HCT116 (cell line): ENCODE data around the gene NLN. TPM values are rescaled to one million over a fixed set of nuclear protein-coding genes. Genes with fewer than 3 reads are reported as not detected.

Experiments used
- ATAC-seq: fragments of 200-7000 bp; cut with Tn5 transposase; 2 replicates; pipeline ENCODE4 v1.9.1; 2020; ENCODE audit warnings: mild to moderate bottlenecking, moderate library complexity
- BruUV-seq: library from RNA; stranded (reverse); fragments of 400-500 nt; replicated peaks from 2 replicates; lab custom pipeline; 2021; lab: Mats Ljungman, UMichigan
- CTCF ChIA-PET: fragments of 300-600 bp; sonication (Branson Sonifier 250); formaldehyde crosslinking; loops from one replicate; lab custom pipeline; 2021; ENCODE audit warnings: antibody characterized with exemption; lab: Charles Lee
- POLR2A ChIA-PET: fragments of 300-600, 350-600 bp; sonication (Branson Sonifier 250); formaldehyde crosslinking; loops from one replicate; lab custom pipeline; 2021; ENCODE audit warnings: antibody characterized with exemption; lab: Charles Lee
- RAD21 ChIA-PET, 2 experiments: fragments of 300-600 bp; sonication (Branson Sonifier 250); formaldehyde crosslinking; loops; one replicate each; lab custom pipeline; 2023; ENCODE audit warnings: low total read pairs in 2 of 2; ENCODE audit not compliant: uncharacterized antibody in 2 of 2, unreplicated experiment in 2 of 2, low non-redundant PET in 1 of 2; lab: Charles Lee
- DNase-seq: peaks from one replicate; pipeline ENCODE4 v3.0.0-alpha.2; 2010; ENCODE audit warnings: low read depth, low spot score
- H2AFZ ChIP-seq: fragments of 200-600 bp; shearing (Covaris generic), sonication (generic); 2 replicates; pipeline ENCODE4 v1.6.1; 2017; ENCODE audit warnings: low read depth, mixed run types, mixed read lengths, antibody characterized with exemption, low read length; ENCODE audit not compliant: poor library complexity, severe bottlenecking
- H3K27ac ChIP-seq: 2 replicates; pipeline ENCODE4 v1.5.1; 2012; ENCODE audit warnings: low read depth, low read length
- H3K27me3 ChIP-seq: fragments of 200-600 bp; sonication (generic); 2 replicates; pipeline ENCODE4 v1.6.1; 2016; ENCODE audit warnings: mixed run types, low read length, mixed read lengths; ENCODE audit not compliant: insufficient read depth
- H3K36me3 ChIP-seq, 2 experiments: fragments of 200-500 bp in 1 of 2; fragments of 200-600 bp in 1 of 2; sonication (Bioruptor generic) in 1 of 2; sonication (generic) in 1 of 2; 2 replicates each; pipeline versions ENCODE4 v1.5.1 to v1.6.1; 2014 to 2016; ENCODE audit warnings: low read length in 2 of 2, inconsistent platforms in 1 of 2, mixed read lengths in 1 of 2, mixed run types in 1 of 2; ENCODE audit not compliant: insufficient read depth in 2 of 2, control insufficient read depth in 1 of 2
- H3K4me1 ChIP-seq, 2 experiments: fragments of 200-600 bp in 1 of 2; sonication (generic) in 1 of 2; 2 replicates each; pipeline versions ENCODE4 v1.5.1 to v1.6.1; 2012 to 2017; ENCODE audit warnings: low read length in 2 of 2, inconsistent platforms in 1 of 2, mild to moderate bottlenecking in 1 of 2, mixed read lengths in 1 of 2, mixed run types in 1 of 2, moderate library complexity in 1 of 2; ENCODE audit not compliant: insufficient read depth in 2 of 2, control insufficient read depth in 1 of 2
- H3K4me2 ChIP-seq: fragments of 200-600 bp; sonication (generic); 2 replicates; pipeline ENCODE4 v1.6.1; 2017; ENCODE audit warnings: mixed run types, low read length, mixed read lengths
- H3K4me3 ChIP-seq, 2 experiments: fragments of 200-600 bp in 1 of 2; sonication (generic) in 1 of 2; replicated peaks in 1 of 2; 2 replicates each; pipeline ENCODE4 v1.5.1; 2011 to 2016; ENCODE audit warnings: low read length in 2 of 2, control low read depth in 1 of 2, low read depth in 1 of 2, mild to moderate bottlenecking in 1 of 2, mixed read lengths in 1 of 2, mixed run types in 1 of 2
- H3K79me2 ChIP-seq: fragments of 200-600 bp; sonication (generic); 2 replicates; pipeline ENCODE4 v1.6.1; 2017; ENCODE audit warnings: mild to moderate bottlenecking, mixed run types, low read length, moderate library complexity, mixed read lengths; ENCODE audit not compliant: insufficient read depth
- H3K9ac ChIP-seq: fragments of 200-600 bp; sonication (generic); 2 replicates; pipeline ENCODE4 v1.6.1; 2016; ENCODE audit warnings: low read length, mixed read lengths
- H3K9me2 ChIP-seq: fragments of 200-600 bp; sonication (generic), shearing (Covaris generic); 2 replicates; pipeline ENCODE4 v1.6.1; 2017; ENCODE audit warnings: mixed run types, mild to moderate bottlenecking, moderate library complexity; ENCODE audit not compliant: insufficient read depth
- H3K9me3 ChIP-seq, 2 experiments: fragments of 200-500 bp in 1 of 2; fragments of 200-600 bp in 1 of 2; sonication (Bioruptor generic) in 1 of 2; sonication (generic) in 1 of 2; 2 replicates each; pipeline ENCODE4 v1.6.1; 2014 to 2017; ENCODE audit warnings: low read length in 2 of 2, mixed read lengths in 2 of 2, inconsistent platforms in 1 of 2, low read depth in 1 of 2, mild to moderate bottlenecking in 1 of 2, mixed run types in 1 of 2, moderate library complexity in 1 of 2; ENCODE audit not compliant: control insufficient read depth in 1 of 2, insufficient read depth in 1 of 2
- H4K20me1 ChIP-seq: fragments of 200-600 bp; sonication (generic), shearing (Covaris generic); 2 replicates; pipeline ENCODE4 v1.6.1; 2017; ENCODE audit warnings: mixed run types, mild to moderate bottlenecking, moderate library complexity; ENCODE audit not compliant: insufficient read depth
- ELF1 ChIP-seq: IDR thresholded peaks from 2 replicates; pipeline ENCODE4 v1.6.1; 2012; ENCODE audit warnings: low read depth, borderline replicate concordance
- EZH2 ChIP-seq: fragments of 200-600 bp; sonication (generic); IDR thresholded peaks from 2 replicates; pipeline ENCODE4 v1.6.1; 2017; ENCODE audit warnings: antibody characterized with exemption, mixed run types
- FOSL1 ChIP-seq: IDR thresholded peaks from 2 replicates; pipeline ENCODE4 v1.6.1; 2012; ENCODE audit warnings: low read depth
- JUND ChIP-seq: IDR thresholded peaks from 2 replicates; pipeline ENCODE4 v1.6.1; 2012
- POLR2A ChIP-seq: IDR thresholded peaks from 2 replicates; pipeline ENCODE4 v1.7.0; 2011; ENCODE audit warnings: borderline replicate concordance; ENCODE audit not compliant: insufficient read depth, insufficient read length; ENCODE audit errors: extremely low read depth
- SIN3A ChIP-seq: IDR thresholded peaks from 2 replicates; pipeline ENCODE4 v1.6.1; 2012; ENCODE audit warnings: low read depth
- TCF7L2 ChIP-seq: IDR thresholded peaks from 2 replicates; pipeline ENCODE4 v1.7.0; 2011; ENCODE audit warnings: borderline replicate concordance, inconsistent platforms; ENCODE audit not compliant: insufficient read depth, insufficient read length; ENCODE audit errors: extremely low read depth
- ZFX ChIP-seq: fragments of 450-650 bp; IDR thresholded peaks from 2 replicates; pipeline ENCODE4 v1.6.1; 2017
- ZNF274 ChIP-seq: fragments of 200-500 bp; sonication (Bioruptor generic); IDR thresholded peaks from 2 replicates; pipeline ENCODE4 v1.6.1; 2014; ENCODE audit warnings: mild to moderate bottlenecking, low read depth, low read length, inconsistent platforms
- intact Hi-C: fragments of 100-400 bp; cut with micrococcal nuclease; formaldehyde crosslinking; loops from 2 replicates; pipeline ENCODE4 v1.10.0; 2022
- total RNA-seq: library from RNA; stranded (reverse); gene quantifications from one replicate; pipeline ENCODE4 v1.2.1, GENCODE V29; 2021; ENCODE audit not compliant: unreplicated experiment
- TF ChIP-seq, protein P1 (sequence below), 3 experiments: fragments of 200-600 bp in 1 of 3; sonication (generic) in 1 of 3; IDR thresholded peaks in 2 of 3; conservative IDR thresholded peaks in 1 of 3; 2 replicates each; pipeline ENCODE4 v1.5.1; 2012 to 2017; ENCODE audit warnings: low read depth in 2 of 3, low read length in 2 of 3, antibody characterized with exemption in 1 of 3, borderline replicate concordance in 1 of 3, control low read depth in 1 of 3, mild to moderate bottlenecking in 1 of 3, mixed read lengths in 1 of 3, mixed run types in 1 of 3, moderate library complexity in 1 of 3; ENCODE audit not compliant: insufficient read depth in 1 of 3
- TF ChIP-seq, protein P2 (sequence below): IDR thresholded peaks from 2 replicates; pipeline ENCODE4 v1.6.1; 2012; ENCODE audit warnings: low read depth

NLN gene
- total RNA-seq, 1 experiment from 2014 or later: 67.6 TPM

GRCh38 chr5:65791712-65792673, 70.0 kb downstream of the NLN start:
- DNase-seq (no peak), ATAC-seq (no peak)
- Histone ChIP-seq H3K9me2 (no peaks in the 10 kb centered on the region), H3K36me3 (peaks cover 12 to 15% of the 10 kb centered on the region in 2 experiments), H3K4me1 (no peaks in the 10 kb centered on the region), H2AFZ (no peak overlapping the region), H3K9me3 (no peaks in the 10 kb centered on the region), H3K27ac (no peak overlapping the region), H3K79me2 (no peaks in the 10 kb centered on the region), H3K4me3 (no peak overlapping the region), H3K27me3 (no peaks in the 10 kb centered on the region), H4K20me1 (no peaks in the 10 kb centered on the region), H3K9ac (no peak overlapping the region), H3K4me2 (no peak overlapping the region)
- TF ChIP-seq EZH2: no peak
- no peak for TF ChIP-seq TCF7L2
- ChIA-PET RAD21 (no interaction called here), POLR2A (no interaction called here), CTCF (no interaction called here)
- no TSS peak for BruUV-seq
- intact Hi-C loops: no loop called here

DNA sequence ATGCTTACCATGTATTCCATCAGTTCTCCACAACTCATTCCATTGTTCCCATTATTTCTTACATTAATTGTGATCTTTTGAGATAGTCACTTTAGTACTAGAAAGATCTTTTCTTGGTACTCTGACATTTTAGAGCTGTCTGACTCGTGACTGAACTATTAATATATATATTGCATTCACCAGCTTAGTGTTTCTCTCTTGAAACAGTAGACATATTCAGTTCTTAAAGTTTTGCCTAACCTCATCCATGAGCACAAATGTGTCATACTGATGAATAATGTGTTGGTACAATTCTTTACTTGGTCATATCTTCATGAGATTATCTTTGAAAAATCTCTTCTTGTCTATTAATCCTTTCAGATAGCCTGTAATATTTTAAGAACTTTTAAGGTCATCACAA, 74.3 kb downstream of the NLN start:
- H3K9ac ChIP-seq: no peak overlapping the region
- no peak overlapping the region for H3K27ac ChIP-seq
- ChIA-PET POLR2A (no interaction called here), CTCF (no interaction called here), RAD21 (no interaction called here)
- TF ChIP-seq, protein P1, sequence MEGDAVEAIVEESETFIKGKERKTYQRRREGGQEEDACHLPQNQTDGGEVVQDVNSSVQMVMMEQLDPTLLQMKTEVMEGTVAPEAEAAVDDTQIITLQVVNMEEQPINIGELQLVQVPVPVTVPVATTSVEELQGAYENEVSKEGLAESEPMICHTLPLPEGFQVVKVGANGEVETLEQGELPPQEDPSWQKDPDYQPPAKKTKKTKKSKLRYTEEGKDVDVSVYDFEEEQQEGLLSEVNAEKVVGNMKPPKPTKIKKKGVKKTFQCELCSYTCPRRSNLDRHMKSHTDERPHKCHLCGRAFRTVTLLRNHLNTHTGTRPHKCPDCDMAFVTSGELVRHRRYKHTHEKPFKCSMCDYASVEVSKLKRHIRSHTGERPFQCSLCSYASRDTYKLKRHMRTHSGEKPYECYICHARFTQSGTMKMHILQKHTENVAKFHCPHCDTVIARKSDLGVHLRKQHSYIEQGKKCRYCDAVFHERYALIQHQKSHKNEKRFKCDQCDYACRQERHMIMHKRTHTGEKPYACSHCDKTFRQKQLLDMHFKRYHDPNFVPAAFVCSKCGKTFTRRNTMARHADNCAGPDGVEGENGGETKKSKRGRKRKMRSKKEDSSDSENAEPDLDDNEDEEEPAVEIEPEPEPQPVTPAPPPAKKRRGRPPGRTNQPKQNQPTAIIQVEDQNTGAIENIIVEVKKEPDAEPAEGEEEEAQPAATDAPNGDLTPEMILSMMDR (IDR thresholded peaks at IDR 0.05 in 2 of 3, conservative IDR thresholded peaks at IDR 0.05 in 1 of 3; ENCODE audit: borderline replicate concordance in 1 of 3, insufficient read depth in 1 of 3, low read depth in 2 of 3, low read length in 2 of 3): no peak
- TF ChIP-seq JUND (no peak), FOSL1 (no peak), POLR2A (no peak), ZNF274 (no peak), EZH2 (no peak), ELF1 (no peak), SIN3A (no peak), ZFX (no peak)
- TF ChIP-seq, protein P2, sequence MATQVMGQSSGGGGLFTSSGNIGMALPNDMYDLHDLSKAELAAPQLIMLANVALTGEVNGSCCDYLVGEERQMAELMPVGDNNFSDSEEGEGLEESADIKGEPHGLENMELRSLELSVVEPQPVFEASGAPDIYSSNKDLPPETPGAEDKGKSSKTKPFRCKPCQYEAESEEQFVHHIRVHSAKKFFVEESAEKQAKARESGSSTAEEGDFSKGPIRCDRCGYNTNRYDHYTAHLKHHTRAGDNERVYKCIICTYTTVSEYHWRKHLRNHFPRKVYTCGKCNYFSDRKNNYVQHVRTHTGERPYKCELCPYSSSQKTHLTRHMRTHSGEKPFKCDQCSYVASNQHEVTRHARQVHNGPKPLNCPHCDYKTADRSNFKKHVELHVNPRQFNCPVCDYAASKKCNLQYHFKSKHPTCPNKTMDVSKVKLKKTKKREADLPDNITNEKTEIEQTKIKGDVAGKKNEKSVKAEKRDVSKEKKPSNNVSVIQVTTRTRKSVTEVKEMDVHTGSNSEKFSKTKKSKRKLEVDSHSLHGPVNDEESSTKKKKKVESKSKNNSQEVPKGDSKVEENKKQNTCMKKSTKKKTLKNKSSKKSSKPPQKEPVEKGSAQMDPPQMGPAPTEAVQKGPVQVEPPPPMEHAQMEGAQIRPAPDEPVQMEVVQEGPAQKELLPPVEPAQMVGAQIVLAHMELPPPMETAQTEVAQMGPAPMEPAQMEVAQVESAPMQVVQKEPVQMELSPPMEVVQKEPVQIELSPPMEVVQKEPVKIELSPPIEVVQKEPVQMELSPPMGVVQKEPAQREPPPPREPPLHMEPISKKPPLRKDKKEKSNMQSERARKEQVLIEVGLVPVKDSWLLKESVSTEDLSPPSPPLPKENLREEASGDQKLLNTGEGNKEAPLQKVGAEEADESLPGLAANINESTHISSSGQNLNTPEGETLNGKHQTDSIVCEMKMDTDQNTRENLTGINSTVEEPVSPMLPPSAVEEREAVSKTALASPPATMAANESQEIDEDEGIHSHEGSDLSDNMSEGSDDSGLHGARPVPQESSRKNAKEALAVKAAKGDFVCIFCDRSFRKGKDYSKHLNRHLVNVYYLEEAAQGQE: no peak
- no peaks in the 10 kb centered on the region for H3K79me2 ChIP-seq
- DNase-seq (no peak), ATAC-seq (no peak)
- no peaks in the 10 kb centered on the region for H4K20me1 ChIP-seq
- no peaks in the 10 kb centered on the region for H3K4me1 ChIP-seq
- 0 out of 4 replicates have a peak, but pooled peaks cover 0 to 2% of the 10 kb centered on the region in 2 experiments for H3K36me3 ChIP-seq
- no TSS peak for BruUV-seq
- H3K9me3 ChIP-seq: no peaks in the 10 kb centered on the region
- intact Hi-C loops: no loop called here
- H2AFZ ChIP-seq: no peak overlapping the region
- H3K4me2 ChIP-seq: no peak overlapping the region
- no peak overlapping the region for H3K4me3 ChIP-seq
- no peaks in the 10 kb centered on the region for H3K9me2 ChIP-seq
- H3K27me3 ChIP-seq: no peaks in the 10 kb centered on the region
